GM12872 (cell line): ENCODE data around the gene OTOF.

Experiments
- CTCF ChIP-seq: IDR thresholded peaks from 3 replicates; pipeline ENCODE4 v1.5.1; 2011; ENCODE audit warnings: low read depth, mild to moderate bottlenecking, low read length, moderate library complexity; ENCODE audit not compliant: insufficient read depth

The OTOF gene

GRCh38 chr2:26491563-26492167, 13.7 kb upstream of the OTOF start:
- no peak for TF ChIP-seq CTCF

- no peak for TF ChIP-seq CTCF
Observed at GRCh38 chr2:26489213-26489850, 11.4 kb upstream of the OTOF start.

- TF ChIP-seq CTCF, result no peak
Observed at GRCh38 chr2:26488463-26489212, 10.7 kb upstream of the OTOF start.

GRCh38 chr2:26487192-26487591, 9.3 kb upstream of the OTOF start:
- TF ChIP-seq CTCF, result no peak

GRCh38 chr2:26486789-26487188, 8.9 kb upstream of the OTOF start:
- no peak for TF ChIP-seq CTCF

GRCh38 chr2:26485725-26486418, 7.9 kb upstream of the OTOF start:
- TF ChIP-seq CTCF, result no peak

- TF ChIP-seq CTCF, result no peak
Observed at GRCh38 chr2:26485099-26485498, 7.2 kb upstream of the OTOF start.
